HepG2 (cell line): ENCODE measurements around the gene PIGZ.

ENCODE experiments used
- KLF13 ChIP-seq: sonication (generic); formaldehyde crosslinking; IDR thresholded peaks from 2 replicates; pipeline ENCODE4 v1.4.0; 2020; ENCODE audit warnings: mild to moderate bottlenecking, missing genetic modification reagents
- ZFP62 ChIP-seq: sonication (generic); formaldehyde crosslinking; IDR thresholded peaks from 2 replicates; pipeline ENCODE4 v1.4.0; 2020; ENCODE audit warnings: missing genetic modification reagents

DNA sequence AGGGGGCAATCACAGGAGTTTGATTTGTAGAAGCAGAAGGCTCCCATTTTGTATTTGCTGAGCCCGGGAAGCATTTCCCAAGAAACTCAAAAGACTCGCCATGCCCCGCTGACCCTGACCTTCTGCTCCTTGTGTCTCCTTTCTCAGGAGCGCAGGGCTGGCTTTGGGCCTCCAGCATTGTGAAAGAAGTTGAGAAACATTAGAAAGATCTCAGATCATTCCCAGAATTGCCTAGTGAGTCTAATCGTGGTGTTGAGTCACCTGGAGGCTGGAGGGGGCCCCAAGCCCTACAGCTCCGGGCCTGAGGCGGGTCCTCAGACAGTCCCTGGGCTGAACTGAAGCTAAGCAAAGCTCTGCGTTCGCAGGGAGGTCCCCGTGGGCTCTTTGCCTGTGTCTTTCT, 10.9 kb upstream of the PIGZ start:
- TF ChIP-seq ZFP62 (CRISPR knock-in tag) (no peak), KLF13 (CRISPR knock-in tag) (no peak)
